Ascending aorta (tissue), 2 donors: Measurements from ENCODE around the gene CHD9. TPM values are rescaled to one million over a fixed set of nuclear protein-coding genes. Genes with fewer than 3 reads are reported as not detected.
"Not testable (repeated sequence)": the region's sequence is repeated elsewhere in the genome, so short reads cannot be mapped to it uniquely, and the experiment has no call there.

Experiments
- DNase-seq, 2 donors: peaks; one replicate each; pipeline ENCODE4 v3.0.0-alpha.2; 2019; ENCODE audit warnings: low spot score in 2 of 2
- H3K27ac ChIP-seq, 2 donors: fragments of 200-600 bp; sonication (generic); one replicate each; pipeline ENCODE4 v1.5.1; 2016 to 2017; ENCODE audit warnings: mild to moderate bottlenecking in 1 of 2
- H3K27me3 ChIP-seq: fragments of 200-600 bp; sonication (generic); one replicate; pipeline ENCODE4 v1.5.1; 2017
- H3K36me3 ChIP-seq, 2 donors: fragments of 200-600 bp; sonication (generic); one replicate each; pipeline ENCODE4 v1.5.1; 2016
- H3K4me1 ChIP-seq, 2 donors: fragments of 200-600 bp; sonication (generic); one replicate each; pipeline ENCODE4 v1.5.1; 2016 to 2017; ENCODE audit warnings: mild to moderate bottlenecking in 1 of 2
- H3K4me3 ChIP-seq, 2 donors: fragments of 200-600 bp; sonication (generic); one replicate each; pipeline ENCODE4 v1.5.1; 2016 to 2017; ENCODE audit warnings: mild to moderate bottlenecking in 1 of 2
- H3K9me3 ChIP-seq, 2 donors: fragments of 200-600 bp; sonication (generic); one replicate each; pipeline ENCODE4 v1.5.1; 2016
- intact Hi-C: fragments of 100-400 bp; cut with DNase I; formaldehyde crosslinking; loops from one replicate; pipeline ENCODE4 v1.15.1; 2023
- total RNA-seq: library from RNA; depleted of rRNA; stranded (reverse); fragments of >200 nt; gene quantifications from one replicate; pipeline ENCODE4 v1.1.0, GENCODE V29; 2016
- TF ChIP-seq, protein P1 (sequence below), 3 experiments: fragments of 200-600 bp in 2 of 3; fragments of 450-650 bp in 1 of 3; sonication (generic) in 2 of 3; IDR thresholded peaks; one replicate each; pipeline ENCODE4 v1.5.1; 2016 to 2019; ENCODE audit warnings: antibody characterized with exemption in 3 of 3, mild to moderate bottlenecking in 1 of 3, moderate library complexity in 1 of 3

The CHD9 gene
- total RNA-seq, 1 donor from 2014 or later: 56.9 TPM

DNA sequence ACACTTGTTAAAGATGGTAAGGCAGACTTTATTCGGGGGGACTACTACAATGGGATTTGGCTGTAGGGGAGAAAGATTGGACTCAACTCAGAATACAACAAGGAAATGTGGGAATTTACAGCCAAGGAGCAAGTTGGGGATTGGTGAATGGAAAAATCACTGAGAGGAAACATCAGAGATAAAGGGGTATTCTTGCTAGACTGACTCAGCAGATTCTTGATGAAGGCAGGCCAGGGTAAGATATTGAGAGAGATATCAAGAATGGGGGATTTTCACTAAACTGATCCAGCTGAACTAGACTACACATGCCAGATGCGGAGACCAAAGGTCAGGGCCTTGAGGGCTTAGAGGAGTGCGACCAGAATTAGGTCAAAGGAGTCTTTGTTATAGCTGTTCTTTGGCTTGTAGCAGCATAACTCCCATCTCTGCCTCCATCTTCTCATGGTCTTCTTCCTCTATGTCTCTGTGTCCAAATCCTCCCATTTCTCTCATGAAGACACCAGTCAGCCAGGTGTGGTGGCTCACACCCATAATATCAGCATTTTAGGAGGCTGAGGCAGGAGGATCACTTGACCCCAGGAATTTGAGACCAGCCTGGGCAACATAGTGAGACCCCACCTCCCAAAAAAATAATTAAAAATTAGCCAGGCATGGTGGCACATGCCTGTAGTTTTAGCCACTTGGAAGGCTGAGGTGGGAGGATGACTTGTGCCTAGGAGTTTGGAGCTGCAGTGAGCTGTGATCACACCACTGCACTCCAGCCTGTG is 19.4 kb upstream of the CHD9 start:
- no peaks in the 10 kb centered on the region for H3K36me3 ChIP-seq
- no peaks in the 10 kb centered on the region for H3K4me1 ChIP-seq
- no peaks in the 10 kb centered on the region for H3K9me3 ChIP-seq
- no peak for DNase-seq
- TF ChIP-seq, protein P1, sequence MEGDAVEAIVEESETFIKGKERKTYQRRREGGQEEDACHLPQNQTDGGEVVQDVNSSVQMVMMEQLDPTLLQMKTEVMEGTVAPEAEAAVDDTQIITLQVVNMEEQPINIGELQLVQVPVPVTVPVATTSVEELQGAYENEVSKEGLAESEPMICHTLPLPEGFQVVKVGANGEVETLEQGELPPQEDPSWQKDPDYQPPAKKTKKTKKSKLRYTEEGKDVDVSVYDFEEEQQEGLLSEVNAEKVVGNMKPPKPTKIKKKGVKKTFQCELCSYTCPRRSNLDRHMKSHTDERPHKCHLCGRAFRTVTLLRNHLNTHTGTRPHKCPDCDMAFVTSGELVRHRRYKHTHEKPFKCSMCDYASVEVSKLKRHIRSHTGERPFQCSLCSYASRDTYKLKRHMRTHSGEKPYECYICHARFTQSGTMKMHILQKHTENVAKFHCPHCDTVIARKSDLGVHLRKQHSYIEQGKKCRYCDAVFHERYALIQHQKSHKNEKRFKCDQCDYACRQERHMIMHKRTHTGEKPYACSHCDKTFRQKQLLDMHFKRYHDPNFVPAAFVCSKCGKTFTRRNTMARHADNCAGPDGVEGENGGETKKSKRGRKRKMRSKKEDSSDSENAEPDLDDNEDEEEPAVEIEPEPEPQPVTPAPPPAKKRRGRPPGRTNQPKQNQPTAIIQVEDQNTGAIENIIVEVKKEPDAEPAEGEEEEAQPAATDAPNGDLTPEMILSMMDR (IDR thresholded peaks at IDR 0.05): no peak
- no peak overlapping the region for H3K4me3 ChIP-seq
- H3K27ac ChIP-seq: no peak overlapping the region
- intact Hi-C loops: no loop called here
- H3K27me3 ChIP-seq: no peaks in the 10 kb centered on the region

DNA sequence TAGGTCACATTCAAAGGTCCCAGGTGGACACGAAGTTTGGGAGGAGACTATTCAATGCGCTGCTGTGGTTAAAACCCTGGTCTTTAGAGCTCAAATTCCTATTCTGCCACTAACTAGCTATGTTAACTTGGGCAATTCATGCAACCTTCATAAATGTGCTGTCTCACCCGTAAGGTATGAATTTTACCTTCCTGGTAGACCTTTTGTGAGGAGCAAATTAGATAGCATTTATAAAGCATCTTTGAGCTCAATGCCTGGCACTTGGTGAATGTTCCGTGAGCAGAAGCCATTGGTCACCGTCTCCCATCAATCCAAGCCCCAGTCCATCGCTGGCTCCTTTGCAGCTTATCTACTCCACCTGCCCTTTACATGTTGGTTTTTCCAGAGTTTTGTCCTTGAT is 18.7 kb upstream of the CHD9 start:
- no peaks in the 10 kb centered on the region for H3K27me3 ChIP-seq
- DNase-seq: peak in 1 of 2 donors; percentile 13
- H3K36me3 ChIP-seq: no peaks in the 10 kb centered on the region
- TF ChIP-seq, protein P1 (IDR thresholded peaks at IDR 0.05): no peak
- intact Hi-C loops: no loop called here
- no peak overlapping the region for H3K4me3 ChIP-seq
- no peak overlapping the region for H3K27ac ChIP-seq
- no peaks in the 10 kb centered on the region for H3K9me3 ChIP-seq
- no peaks in the 10 kb centered on the region for H3K4me1 ChIP-seq

DNA sequence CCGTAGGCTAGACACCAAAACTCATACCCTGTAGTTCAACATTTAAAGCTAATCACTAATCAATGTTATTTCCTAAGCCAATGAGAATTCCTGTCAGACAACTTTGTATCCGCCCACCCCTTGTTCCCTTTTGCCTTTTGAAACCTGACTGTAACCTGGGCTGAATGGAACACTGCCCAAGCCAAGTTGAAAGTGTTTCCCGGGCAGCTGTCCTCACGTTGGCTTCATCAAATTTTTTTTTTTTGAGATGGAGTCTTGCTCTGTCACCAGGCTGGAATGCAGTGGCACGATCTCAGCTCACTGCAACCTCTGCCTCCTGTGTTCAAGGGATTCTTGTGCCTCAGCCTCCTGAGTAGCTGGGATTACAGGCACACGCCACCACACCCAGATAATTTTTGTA is 18.1 kb upstream of the CHD9 start:
- H3K9me3 ChIP-seq, H3K27ac ChIP-seq, DNase-seq, H3K27me3 ChIP-seq, H3K36me3 ChIP-seq, H3K4me1 ChIP-seq, intact Hi-C loops, H3K4me3 ChIP-seq: not testable (repeated sequence)

DNA sequence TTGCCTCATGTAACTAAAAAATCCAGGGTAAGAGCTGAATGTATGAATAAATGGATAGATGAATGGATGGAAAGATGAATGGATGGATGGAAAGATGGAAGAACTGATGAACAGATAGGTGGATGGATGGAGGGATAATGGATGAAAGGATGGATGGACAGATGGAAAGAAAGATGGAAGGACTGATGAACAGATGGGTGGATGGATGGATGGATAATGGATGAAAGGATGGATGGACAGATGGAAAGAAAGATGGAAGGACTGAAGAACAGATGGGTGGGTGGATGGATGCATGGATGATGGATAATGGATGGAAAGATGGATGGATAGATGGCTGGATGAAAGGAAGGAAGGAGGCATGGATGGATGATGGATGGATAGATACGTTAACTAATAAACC is 14.0 kb upstream of the CHD9 start:
- Histone ChIP-seq H3K9me3 (no peaks in the 10 kb centered on the region), H3K4me1 (peaks cover 12 to 18% of the 10 kb centered on the region in 2 donors), H3K4me3 (no peak overlapping the region), H3K36me3 (no peaks in the 10 kb centered on the region), H3K27me3 (no peaks in the 10 kb centered on the region), H3K27ac (no peak overlapping the region)
- DNase-seq: no peak
- intact Hi-C loops: no loop called here
- TF ChIP-seq, protein P1 (IDR thresholded peaks at IDR 0.05): no peak

DNA sequence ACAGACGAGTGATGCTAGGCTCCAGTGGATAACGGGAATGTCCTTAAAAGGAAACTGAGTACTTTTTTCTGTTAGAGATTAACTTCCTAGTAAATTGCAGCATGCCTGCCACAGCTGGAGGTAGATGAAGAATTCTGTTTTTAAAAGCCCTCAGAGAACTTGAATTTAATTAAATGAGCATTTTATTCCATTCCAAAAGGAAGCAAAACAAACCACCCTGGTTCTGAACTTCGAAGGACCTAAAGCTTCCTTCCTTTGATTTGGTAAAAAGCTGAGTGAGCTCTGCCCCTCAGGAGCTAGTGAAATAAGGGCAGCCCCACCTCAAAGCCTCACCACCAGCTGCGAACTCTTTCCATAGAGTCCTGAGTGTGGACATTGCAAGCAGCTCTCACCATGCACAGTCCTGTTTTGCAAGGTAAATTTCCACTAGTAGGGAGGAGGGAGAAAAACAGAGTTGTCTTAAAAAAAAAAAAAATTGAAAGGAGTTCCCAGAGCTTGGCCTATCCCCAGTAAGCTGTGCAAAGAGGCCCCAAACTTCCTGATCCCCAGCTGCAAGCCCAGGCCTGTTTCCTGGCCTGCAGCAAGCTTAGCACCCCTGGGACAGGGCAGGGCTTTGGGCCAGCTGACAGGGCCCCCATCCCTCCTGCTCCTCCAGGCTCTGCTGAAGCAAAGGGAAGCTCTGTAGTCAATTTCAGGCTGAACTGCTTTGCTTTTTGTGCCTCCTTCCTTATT is 13.3 kb upstream of the CHD9 start:
- DNase-seq: no peak
- intact Hi-C loops: no loop called here
- H3K27ac ChIP-seq: peak overlapping the region; percentile 4 to 48

More for the DNA sequence above, 13.3 kb upstream of the CHD9 start:
- no peaks in the 10 kb centered on the region for H3K9me3 ChIP-seq
- H3K27me3 ChIP-seq: no peaks in the 10 kb centered on the region
- TF ChIP-seq, protein P1 (IDR thresholded peaks at IDR 0.05): no peak
- H3K4me3 ChIP-seq: no peak overlapping the region
- peaks cover 12 to 18% of the 10 kb centered on the region in 2 donors for H3K4me1 ChIP-seq
- H3K36me3 ChIP-seq: no peaks in the 10 kb centered on the region
